ENCODE data around the gene C11orf86. TPM values are rescaled to one million over a fixed set of nuclear protein-coding genes. Genes with fewer than 3 reads are reported as not detected.

Gene C11orf86
- total RNA-seq, 1 donor from 2014 or later: not detected

DNA sequence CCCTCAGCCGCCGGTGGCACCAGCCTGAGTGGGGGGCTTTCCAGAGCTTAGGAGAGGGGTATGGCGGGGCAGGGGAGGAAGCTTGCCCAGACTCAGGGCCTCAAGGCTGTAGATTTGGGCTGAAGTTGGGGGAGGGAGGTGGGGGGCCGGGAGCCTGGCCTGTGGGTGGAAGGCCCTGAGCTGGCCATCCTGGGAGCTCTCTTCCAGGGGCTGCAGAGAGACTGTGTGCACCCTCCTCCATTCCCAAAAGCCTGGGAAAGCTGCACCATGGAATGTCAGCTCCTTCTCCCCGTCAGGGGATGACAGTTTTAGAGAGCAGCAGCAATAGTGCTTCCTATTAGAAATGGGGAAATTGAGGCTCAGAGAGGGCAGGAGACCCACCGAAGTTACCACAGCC is 48.9 kb downstream of the C11orf86 start:
- peak overlapping the region; percentile 53 to 75 for H3K4me3 ChIP-seq
- peak overlapping the region in 1 of 2 donors; percentile 22 for H3K27ac ChIP-seq
- peaks cover 8 to 13% of the 10 kb centered on the region in 2 donors for H3K4me1 ChIP-seq
- H3K27me3 ChIP-seq: no peaks in the 10 kb centered on the region
- no peak for TF ChIP-seq CTCF (IDR thresholded peaks at IDR 0.05)
- no peaks in the 10 kb centered on the region for H3K9me3 ChIP-seq
- no peak for DNase-seq (ENCODE audit: low spot score in 2 of 2)
- H3K36me3 ChIP-seq: no peaks in the 10 kb centered on the region
- intact Hi-C loops (cut with DNase I): loop anchor here (2.0 kb wide), 1 partner anchor 65 kb away; the partner anchor contains the start of gene PC

DNA sequence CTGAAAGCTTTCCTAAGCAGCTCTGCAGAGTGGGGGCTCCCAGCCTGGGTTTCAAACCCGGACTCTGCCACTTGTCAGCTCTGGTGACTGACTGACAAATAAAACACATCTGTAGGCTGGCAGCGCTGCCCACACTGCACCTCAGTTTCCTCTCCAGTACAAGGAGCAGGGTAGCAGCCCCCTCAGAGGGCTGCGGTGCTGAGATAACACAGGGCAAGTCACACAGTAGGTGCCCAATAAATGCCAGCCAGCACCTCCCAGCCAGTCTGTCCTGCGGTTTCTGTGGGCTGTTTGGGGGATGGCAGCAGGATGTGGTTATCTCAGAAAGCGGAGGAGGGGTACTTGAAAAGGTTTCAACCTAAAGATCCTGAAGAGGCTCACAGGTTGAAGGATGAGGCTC is 49.3 kb downstream of the C11orf86 start:
- peaks cover 8 to 13% of the 10 kb centered on the region in 2 donors for H3K4me1 ChIP-seq
- H3K4me3 ChIP-seq: no peak overlapping the region
- H3K9me3 ChIP-seq: no peaks in the 10 kb centered on the region
- no peak for DNase-seq (ENCODE audit: low spot score in 2 of 2)
- no peaks in the 10 kb centered on the region for H3K36me3 ChIP-seq
- no peaks in the 10 kb centered on the region for H3K27me3 ChIP-seq
- intact Hi-C loops (cut with DNase I): no loop called here
- no peak for TF ChIP-seq CTCF (IDR thresholded peaks at IDR 0.05)
- H3K27ac ChIP-seq: no peak overlapping the region

DNA sequence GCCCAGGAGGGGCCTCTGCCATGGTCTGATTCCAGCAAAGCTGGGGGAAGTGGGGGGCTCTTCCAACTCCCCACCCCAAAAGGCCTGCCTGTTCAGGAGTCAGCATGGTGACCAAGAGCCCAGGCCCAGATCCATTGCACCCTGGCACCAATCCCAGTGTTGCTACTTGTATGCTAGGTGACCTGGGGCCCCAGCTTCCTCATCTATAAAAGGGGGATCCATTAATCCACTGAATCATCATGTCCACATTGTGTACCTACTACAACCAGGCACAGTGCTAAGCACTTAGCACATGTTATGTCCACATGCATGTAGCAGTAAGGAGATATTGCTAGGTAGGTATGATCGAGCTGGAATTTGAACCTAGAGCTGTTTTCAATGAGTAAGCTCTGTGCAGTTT is 49.9 kb downstream of the C11orf86 start:
- no peak for TF ChIP-seq CTCF (IDR thresholded peaks at IDR 0.05)
- Histone ChIP-seq H3K27ac (no peak overlapping the region), H3K27me3 (no peaks in the 10 kb centered on the region), H3K36me3 (no peaks in the 10 kb centered on the region), H3K4me3 (no peak overlapping the region), H3K4me1 (peaks cover 8 to 13% of the 10 kb centered on the region in 2 donors), H3K9me3 (no peaks in the 10 kb centered on the region)
- intact Hi-C loops (cut with DNase I): no loop called here
- no peak for DNase-seq (ENCODE audit: low spot score in 2 of 2)

- intact Hi-C loops (cut with DNase I): no loop called here
- no peak overlapping the region for H3K4me3 ChIP-seq
- H3K27me3 ChIP-seq: no peaks in the 10 kb centered on the region
- no peaks in the 10 kb centered on the region for H3K9me3 ChIP-seq
- peaks cover 8 to 13% of the 10 kb centered on the region in 2 donors for H3K4me1 ChIP-seq
- TF ChIP-seq CTCF (IDR thresholded peaks at IDR 0.05): no peak
- no peaks in the 10 kb centered on the region for H3K36me3 ChIP-seq
- no peak overlapping the region for H3K27ac ChIP-seq
- no peak for DNase-seq (ENCODE audit: low spot score in 2 of 2)
Measured at GRCh38 chr11:67025750-67026149, 50.6 kb downstream of the C11orf86 start.

Other genes with a start within 250 kb of the C11orf86 start
- 3.2 TPM for gene SPTBN2, start 246.1 kb upstream of the C11orf86 start, total RNA-seq
- 45.7 TPM for gene RCE1, start 131.9 kb upstream of the C11orf86 start, total RNA-seq
- gene LRFN4, start 118.2 kb upstream of the C11orf86 start, total RNA-seq: 60.5 TPM
- 13.5 TPM for gene PC, start 16.9 kb upstream of the C11orf86 start, total RNA-seq
- 6.3 TPM for gene SYT12, start 47.8 kb downstream of the C11orf86 start, total RNA-seq
- gene RHOD, start 81.5 kb downstream of the C11orf86 start, total RNA-seq: 82.6 TPM
- gene KDM2A, start 144.0 kb downstream of the C11orf86 start, total RNA-seq: 129 TPM